Stimulated activated CD4-positive, alpha-beta T cell treated with anti-CD3 and anti-CD28 coated beads, Interleukin-15, amount 100 ng/mL, for 48 hours (primary cell): ENCODE results near the gene GLRX2.

ENCODE experiments used
- DNase-seq, 2 donors: peaks; one replicate each; pipeline ENCODE4 v3.0.0-alpha.2; 2020; ENCODE audit warnings: low read depth in 2 of 2

GLRX2 gene

DNA sequence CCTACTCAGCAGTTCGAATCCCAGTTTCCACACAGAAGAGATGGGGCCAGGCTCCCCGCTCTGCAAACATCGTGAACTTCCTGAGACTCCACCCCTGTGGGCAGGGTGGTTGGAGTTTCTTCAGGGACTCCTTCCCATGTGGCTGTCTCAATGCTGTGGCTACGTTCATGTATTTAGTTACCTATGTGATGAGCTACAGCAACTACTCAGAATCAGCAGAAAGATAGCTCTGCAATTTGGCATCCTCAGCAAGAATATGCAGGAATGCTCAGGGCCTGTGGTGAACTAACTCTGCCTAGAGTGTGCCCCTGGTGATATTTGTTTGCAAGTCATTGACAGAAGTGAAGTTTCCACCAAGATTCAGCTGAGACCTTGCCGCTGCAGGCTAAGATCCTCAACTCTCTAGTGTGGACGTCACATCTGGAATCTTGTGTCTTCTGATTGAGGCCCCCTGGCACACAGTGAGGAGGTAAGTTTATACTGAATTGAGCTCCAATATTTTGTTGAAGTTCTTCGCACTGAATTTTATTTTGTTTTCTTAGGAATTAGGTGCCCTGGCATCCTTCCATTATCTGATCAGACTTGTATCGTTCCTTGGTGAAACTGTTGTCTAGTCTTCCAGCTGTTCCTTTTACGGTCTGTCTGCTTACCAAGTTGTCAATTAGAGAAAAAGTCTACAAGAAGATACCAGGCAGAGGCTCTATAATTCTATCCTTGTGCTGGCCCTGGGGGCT is 8.2 kb upstream of the GLRX2 start:
- no peak for DNase-seq

DNA sequence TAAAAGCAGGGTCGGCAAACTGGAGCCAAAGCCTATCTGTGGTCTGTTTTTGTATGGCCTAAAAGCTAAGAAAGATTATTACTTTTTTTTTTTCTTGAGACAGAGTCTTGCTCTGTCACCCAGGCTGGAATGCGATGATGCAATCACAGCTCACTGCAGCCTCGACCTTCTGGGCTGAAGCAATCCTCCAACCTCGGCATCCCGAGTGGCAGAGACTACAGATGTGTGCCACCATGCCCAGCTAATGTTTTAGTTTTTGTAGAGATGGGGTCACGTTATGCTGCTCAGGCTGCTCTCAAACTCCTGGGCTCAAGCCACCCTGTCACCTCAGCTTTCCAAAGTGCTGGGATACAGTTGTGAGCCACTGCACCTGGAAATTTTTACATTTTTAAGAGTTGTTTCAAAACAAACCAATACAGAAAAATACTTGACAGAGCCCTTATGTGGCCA is 6.5 kb upstream of the GLRX2 start:
- DNase-seq: no peak

- DNase-seq: no peak
Measured at GRCh38 chr1:193110864-193111263, 5.7 kb upstream of the GLRX2 start.

- no peak for DNase-seq
Measured at GRCh38 chr1:193110246-193110645, 5.0 kb upstream of the GLRX2 start.

DNA sequence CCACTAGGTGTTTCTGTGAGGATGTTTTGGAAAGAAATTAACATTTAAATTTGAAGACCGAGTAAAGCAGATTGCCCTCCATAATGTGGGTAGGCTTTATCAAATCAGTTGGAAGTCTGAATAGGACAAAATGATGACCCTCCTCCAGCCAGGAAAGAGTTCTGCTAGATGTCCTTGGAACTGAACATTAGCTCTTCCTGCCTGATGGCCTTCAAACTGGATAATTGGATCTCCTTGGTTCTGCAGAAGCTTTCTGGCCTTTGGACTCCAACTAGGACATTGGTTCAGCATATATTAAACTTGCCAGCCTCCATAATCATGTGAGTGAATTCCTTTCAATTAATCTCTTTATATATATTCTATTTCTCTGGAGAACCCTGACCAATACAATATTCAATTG is 4.4 kb upstream of the GLRX2 start:
- no peak for DNase-seq

- DNase-seq: no peak
Measured at GRCh38 chr1:193108471-193108870, 3.3 kb upstream of the GLRX2 start.

- no peak for DNase-seq
Measured at GRCh38 chr1:193105821-193106177, 585 bp upstream of the GLRX2 start.

GRCh38 chr1:193104502-193104906 is 710 bp downstream of the GLRX2 start:
- DNase-seq: no peak

- DNase-seq: no peak
Measured at GRCh38 chr1:193103759-193104501, 1.3 kb downstream of the GLRX2 start.

- DNase-seq: no peak
Measured at GRCh38 chr1:193102662-193103061, 2.6 kb downstream of the GLRX2 start.

DNA sequence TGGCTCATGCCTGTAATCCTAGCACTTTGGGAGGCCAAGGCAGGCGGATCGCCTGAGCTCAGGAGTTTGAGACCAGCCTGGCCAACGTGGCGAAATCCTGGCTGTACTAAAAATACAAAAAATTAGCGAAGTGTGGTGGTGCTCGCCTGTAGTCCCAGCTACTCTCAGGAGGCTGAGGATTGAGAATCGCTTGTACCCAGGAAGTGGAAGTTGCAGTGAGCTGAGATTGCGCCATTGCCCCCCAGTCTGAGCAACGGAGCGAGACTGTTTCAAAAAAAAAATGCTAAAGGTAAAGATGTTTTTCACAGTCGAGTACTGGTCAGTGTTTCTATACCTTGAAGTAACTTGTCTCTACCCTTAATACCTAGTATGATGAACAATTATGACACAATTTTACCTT is 11.1 kb downstream of the GLRX2 start:
- DNase-seq: no peak

GRCh38 chr1:193090865-193091264 is 14.3 kb downstream of the GLRX2 start:
- DNase-seq: no peak

- DNase-seq: no peak
Measured at GRCh38 chr1:193087893-193088292, 17.3 kb downstream of the GLRX2 start.

DNA sequence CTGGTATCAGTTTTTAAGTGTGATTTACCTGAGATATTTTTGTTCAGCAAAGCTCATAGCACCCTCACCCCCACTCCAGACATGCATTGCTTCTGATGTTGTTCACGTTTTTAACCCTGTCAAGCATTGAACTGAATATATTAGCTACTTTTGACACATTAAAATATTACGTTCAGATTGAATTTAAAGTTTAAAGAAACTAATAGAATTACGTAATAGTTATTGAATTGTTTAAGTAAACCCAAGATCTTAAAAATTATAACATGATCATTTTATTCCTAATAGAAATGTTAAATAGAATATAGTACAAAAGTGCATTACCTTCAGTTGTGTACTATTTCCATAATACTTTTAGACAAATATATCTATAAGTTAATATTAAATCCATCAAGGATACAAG is 18.9 kb downstream of the GLRX2 start:
- DNase-seq: no peak

- no peak for DNase-seq
Measured at GRCh38 chr1:193085263-193085662, 20.0 kb downstream of the GLRX2 start.

GRCh38 chr1:193083365-193084088 is 21.7 kb downstream of the GLRX2 start:
- no peak for DNase-seq

DNA sequence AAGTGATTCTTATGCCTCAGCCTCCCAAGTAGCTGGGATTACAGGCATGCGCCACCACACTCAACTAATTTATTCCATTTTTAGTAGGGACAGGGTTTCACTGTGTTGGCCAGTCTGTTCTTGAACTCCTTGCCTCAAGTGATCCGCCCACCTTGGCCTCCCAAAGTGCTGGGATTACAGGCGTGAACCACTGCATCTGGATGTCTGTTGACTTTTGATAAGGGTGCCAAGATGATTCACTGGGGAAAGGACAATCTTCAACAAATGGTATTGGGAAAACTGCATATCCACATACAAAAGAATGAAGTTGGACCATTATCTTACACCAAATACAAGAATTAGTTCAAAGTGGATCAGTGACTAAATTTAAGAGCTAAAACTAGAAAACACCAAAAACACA is 26.0 kb downstream of the GLRX2 start:
- no peak for DNase-seq

GRCh38 chr1:193077991-193078390 is 27.2 kb downstream of the GLRX2 start:
- no peak for DNase-seq

GRCh38 chr1:193070942-193071341 is 34.3 kb downstream of the GLRX2 start:
- DNase-seq: no peak

- no peak for DNase-seq
Measured at GRCh38 chr1:193070386-193070753, 34.8 kb downstream of the GLRX2 start.

DNA sequence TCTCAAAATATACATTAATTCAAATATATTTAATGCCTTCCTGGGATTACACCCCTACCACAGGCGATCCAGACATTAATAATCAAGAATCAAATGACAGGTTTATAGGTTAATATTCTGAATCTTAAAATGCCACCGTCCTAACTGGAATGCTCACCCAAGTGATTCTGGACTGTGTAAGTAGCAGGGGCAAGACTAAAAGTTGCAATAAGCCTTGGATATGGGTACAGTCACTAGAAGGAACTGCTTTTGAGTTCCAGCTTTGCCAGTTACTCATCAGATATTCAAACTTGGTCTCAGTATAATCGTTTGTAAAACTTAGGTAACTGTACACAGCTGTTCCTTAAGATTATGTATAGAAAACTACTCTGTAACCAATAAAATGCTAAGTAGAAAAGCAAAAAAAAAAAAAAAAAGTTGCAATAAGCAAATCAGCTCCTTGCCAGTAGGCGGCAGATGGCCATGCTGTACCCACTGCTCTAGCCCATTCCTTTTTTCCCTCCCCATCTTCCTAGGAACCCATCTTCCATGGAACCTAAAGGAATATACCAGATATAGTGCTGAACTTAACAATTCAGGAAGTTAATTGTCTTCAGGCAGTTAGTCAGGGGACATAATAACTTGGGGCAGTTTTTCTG is 35.3 kb downstream of the GLRX2 start:
- no peak for DNase-seq

DNA sequence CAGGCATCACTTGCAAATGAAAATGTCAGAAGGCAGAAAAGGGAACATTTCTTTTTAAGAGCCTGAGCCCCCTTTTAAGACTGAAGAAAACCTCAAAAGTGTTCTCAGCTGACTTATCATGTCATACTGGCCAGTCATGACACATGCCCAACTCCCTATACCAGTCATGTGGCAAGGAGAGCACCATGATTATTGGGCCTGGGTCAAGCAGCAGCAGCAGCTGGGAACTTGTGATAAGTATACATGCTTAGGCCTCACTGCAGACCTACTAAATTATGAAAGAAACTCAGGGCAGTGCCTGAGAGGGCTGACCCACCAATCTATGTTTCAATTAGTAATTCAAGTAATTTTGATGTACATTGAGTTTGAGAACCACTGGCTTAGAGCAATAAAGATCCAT is 37.2 kb downstream of the GLRX2 start:
- no peak for DNase-seq
